OCI-M2 (cell line): ENCODE results near the gene PRXL2B.
"Not testable (repeated sequence)": the region's sequence is repeated elsewhere in the genome, so short reads cannot be mapped to it uniquely, and the experiment has no call there.

ENCODE experiments used
- DNase-seq: peaks from one replicate; lab custom pipeline; 2025; ENCODE audit not compliant: unreplicated experiment; lab: John Stamatoyannopoulos, UW

PRXL2B gene

DNA sequence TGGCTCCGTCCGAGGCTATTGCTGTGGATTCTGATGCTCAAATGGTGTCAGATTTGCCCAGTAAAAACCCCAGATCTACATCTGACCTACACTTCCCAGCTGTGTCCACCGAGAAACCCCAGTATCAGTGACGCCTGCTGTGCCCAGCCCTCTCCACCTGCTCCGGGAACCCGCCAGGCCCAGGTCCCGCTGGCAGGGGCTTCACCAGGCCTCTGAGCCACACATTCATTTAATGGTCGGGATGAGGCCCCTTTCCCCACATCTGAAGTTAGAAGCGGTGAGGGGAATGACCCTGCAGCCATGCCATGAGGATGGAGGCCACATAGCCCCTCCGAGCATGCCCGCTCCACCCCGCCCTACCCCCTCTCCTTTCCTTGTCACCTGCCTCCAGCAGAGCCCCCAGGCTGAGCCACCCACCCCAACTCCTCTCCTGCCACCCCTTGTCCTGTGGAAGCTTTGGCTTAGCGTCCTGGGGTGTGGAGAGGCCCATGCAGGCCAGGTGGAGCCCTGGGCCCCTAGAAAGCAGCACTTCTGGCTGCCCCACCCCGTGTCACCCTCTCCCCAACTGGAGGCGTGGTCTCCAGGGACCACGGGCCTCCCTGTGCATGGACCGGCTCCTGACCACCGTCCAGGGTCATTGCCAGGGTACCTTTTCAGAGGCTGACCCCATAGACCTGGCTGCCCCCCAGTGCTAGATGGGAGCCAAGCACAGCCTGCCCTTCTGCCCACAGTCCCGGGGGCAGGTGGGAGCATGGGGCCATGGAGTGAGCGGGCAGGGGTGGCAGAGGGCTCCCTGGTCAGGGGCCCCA, 22.4 kb upstream of the PRXL2B start:
- no peak for DNase-seq

DNA sequence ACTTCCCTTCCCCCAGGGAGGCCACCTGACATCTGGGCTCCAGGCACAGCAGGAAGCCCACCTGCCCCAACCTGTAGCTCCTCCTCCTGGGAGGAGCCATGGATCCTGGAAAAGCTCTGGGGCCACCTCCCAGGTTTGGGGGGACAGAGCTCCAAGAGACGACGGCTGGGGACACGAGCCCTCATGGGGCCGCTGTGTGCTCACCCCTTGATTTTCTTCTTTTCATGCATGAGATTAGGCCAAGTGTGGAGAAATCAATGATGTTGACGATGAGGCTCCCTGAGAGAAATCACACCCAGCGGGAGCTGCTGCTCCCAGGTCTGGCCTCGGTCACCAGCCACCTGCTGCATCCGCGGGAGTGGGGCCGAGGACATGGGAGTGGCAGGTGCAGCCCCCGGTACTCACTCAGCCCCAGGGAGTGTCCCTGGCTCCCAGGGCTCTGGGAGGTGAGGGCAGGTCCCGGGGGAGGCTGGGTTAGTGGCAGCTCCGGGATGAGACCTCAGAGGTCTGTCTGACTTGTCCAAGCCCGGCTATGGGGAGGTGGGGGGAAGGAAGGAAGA, 21.7 kb upstream of the PRXL2B start:
- no peak for DNase-seq

GRCh38 chr1:2566101-2567045, 20.2 kb upstream of the PRXL2B start:
- no peak for DNase-seq

DNA sequence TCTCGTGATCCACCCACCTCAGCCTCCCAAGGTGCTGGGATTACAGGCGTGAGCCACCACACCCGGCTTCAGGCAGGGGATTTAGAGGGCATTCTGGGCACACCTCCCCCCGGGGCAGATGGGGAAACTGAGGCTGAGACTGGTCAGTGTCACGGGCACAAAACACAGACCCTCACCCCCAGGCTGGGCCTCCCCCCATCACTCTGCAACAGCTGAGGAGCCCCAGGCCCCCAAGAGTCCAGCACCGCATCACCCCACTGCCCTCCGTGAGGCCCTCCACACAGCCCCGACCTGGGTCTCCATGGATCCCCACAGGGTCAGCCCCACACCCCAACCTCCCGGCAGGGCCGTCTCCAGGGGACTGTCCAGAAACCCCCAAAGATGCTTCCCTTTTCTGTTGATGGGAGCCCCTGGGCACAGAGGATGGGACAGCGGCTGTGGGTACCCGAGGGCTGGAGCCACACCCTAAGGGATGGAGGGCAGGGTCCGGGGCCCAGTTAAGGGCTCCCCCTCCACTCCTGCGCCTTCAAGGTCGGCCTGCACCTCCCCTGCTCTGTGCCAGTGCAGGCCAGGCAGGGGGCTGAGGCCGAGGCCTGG, 19.4 kb upstream of the PRXL2B start:
- DNase-seq = no peak

DNA sequence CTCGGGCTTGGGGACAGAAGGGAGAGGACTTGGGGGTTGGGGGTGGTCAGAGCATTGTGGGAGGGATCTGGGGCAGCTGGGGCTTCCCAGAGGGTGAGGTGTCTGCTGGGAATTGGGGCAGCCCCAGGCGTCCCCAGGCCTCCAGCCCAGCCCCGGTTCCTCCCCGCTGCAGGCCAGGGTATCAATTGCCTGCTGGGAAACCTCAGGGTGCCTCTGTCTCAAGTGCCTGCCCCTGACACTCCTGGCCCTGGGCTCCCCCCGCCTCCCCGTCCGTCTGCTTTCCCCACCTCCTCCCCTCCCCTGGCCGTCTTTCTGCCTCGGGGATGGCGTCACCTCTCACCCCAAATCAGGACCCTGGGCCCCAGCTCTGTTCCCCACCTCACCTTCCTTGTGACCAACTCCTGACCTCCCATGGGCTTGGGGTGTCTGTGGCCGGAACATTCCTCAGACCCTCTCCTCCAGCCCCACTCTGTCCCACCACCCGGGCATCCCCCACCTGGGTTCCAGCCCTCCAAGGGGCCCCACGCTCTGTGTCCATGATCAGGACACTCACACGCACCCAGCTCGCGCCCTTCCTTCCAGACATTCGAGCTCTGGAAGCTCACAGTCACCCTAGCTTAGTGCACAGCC, 18.3 kb upstream of the PRXL2B start:
- DNase-seq = not testable (repeated sequence)

- no peak for DNase-seq
These were observed 17.5 kb upstream of the PRXL2B start for GRCh38 chr1:2569060-2569459.

- DNase-seq = not testable (repeated sequence)
These were observed 16.9 kb upstream of the PRXL2B start for GRCh38 chr1:2569703-2570102.

GRCh38 chr1:2570332-2570731, 16.2 kb upstream of the PRXL2B start:
- no peak for DNase-seq

GRCh38 chr1:2571348-2571747, 15.2 kb upstream of the PRXL2B start:
- no peak for DNase-seq

DNA sequence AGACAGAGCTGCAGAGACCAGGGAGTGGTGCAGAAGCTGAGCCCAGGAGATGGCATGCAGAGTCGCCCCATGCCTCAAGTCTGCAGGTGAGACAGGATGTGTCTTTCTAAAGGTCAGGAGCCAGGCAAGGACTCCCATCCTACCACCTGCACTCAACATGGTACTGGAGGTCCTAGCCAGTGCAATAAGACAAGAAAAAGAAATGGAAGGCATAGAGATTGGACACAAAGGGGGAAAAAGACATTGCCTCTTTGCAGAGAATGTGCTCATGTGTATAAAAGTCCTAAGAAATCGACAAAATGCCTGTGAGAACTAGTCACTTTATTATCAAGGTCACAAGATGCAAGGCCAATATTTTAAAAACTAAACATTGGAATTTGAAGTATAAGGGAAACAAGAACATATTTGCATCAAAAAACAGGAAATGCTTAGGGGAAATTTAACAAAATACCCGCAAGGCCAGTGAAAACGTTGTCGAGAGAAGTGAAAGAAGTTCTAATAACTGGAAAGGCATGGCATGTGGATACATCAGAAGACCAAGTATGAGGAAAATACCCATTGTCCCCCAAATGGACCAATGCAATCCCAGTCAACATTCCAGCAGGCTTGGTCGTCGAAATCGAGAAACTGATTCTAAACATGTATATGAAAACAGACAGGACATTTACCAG, 13.2 kb upstream of the PRXL2B start:
- DNase-seq = no peak

DNA sequence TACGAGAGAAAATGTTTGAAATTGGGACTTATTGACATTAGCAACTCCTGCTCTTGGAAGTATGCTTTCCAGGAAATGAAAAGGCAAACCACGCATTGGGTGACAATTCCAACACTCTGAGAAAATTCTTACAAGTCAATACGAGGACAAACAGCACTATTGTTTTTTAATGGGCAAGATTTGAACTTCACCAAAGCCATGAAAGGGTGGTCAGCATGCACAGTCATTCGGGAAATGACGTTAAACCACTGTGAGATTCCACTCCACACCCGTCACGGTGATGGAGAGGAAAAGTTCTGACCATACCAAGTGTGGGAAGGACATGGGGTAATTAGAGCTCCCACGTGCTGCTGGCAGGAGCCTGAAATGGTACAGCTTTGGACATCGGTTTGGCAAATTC, 12.2 kb upstream of the PRXL2B start:
- no peak for DNase-seq

DNA sequence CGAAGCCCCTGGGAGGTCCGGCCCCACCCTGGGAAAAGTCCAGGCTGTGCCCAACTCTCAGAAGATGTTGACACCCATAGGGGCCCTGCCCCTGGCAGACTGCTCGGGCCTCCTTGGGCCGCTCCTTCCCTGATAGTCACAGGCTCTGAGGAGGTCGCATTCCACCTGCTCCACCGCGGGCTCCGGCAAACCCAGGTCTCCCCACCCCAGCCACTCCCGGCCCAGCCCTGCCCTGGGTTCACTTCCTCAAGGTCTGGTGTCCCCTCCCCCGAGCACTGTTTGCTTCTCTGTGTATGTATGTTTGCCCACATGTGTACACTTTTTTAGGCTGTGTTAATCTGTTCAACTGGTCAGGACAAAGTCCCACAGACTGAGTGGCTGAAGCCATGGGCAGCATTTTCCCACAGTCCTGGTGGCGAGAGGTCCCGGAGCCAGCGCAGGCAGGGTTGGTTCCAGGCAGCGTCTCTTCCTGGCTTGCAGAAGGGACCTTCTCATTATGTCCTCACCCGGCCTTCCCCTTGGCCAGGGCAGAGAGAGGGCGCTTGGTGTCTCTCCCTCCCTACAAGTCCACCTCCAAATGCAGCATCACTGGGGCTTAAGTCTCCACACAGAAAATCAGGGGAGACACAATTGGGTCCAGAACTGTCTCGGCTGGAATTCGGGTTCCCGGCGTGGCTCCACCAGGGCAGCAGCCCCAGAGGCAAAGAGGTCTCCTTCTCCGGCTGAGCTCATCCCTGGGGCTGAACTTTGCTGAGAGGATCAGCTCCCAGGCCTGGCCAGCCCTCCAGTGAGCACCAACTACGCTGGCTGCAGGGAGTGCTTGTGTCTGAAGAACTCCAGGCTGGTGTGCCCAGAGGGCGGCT, 10.5 kb upstream of the PRXL2B start:
- DNase-seq = no peak

DNA sequence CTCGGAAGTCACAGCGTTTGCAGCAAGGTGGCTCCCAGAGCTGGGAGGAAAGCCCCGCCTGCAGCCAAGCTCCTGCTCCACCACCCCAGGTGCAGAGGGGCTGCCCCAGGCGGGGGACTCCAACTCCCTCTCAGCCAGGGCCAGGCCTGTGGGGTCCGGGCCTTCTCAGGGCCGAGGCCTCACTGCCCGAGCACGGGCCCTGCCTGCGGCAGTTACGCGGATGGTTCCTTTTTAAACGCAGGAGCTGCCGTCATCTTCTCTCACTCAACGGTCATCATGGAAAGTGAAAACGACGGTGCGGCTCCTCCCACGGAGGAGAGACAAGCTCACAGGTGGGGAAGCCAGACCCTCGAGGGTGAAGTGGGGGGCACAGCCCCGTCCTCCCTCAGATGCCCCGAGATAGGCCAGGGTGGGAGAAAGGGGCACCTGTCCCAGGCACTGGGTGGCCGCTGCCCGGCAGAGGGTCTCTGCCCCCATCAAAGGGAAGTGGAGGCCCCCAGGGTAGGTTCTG, 9.0 kb upstream of the PRXL2B start:
- not testable (repeated sequence) for DNase-seq

DNA sequence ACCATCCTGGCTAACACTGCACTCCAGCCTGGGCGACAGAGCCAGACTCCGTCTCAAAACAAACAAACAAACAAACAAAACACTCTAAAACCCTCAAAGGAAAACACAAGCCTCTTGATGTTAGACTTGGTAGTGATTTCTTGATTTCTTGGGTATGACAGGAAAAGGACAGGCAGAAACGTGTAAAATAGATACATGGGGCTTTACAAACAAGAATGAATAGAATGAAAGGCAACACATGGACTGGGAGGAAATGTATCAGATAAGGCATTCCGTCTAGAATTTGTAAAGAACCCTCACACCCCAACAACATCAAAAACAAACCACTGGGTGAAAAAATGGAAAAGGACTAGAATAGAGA, 7.8 kb upstream of the PRXL2B start:
- DNase-seq = no peak

GRCh38 chr1:2580691-2581090, 5.9 kb upstream of the PRXL2B start:
- DNase-seq = no peak

GRCh38 chr1:2582391-2582790, 4.2 kb upstream of the PRXL2B start:
- DNase-seq = no peak

DNA sequence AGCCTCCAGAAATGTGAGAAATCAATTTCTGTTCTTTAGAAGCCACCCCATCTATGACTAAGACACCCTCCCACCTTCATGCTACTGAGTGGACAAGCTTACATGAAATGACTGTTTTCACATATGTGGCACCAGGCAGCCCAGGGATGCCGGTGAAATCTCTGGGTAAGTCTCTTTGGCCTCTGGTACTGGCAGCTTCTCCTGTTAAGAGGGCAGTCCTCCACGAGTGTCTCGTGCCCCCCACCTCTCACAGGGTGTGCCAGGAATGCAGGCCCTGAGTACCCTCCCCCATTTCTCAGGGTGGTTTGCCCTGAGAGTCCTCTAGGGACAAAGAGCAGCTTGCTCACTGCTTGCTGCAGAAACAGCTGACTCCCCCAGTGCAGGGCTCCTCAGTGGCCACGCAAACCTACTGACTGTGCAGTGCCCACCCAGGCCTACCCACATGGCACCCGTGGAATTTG, 3.2 kb upstream of the PRXL2B start:
- DNase-seq = no peak

DNA sequence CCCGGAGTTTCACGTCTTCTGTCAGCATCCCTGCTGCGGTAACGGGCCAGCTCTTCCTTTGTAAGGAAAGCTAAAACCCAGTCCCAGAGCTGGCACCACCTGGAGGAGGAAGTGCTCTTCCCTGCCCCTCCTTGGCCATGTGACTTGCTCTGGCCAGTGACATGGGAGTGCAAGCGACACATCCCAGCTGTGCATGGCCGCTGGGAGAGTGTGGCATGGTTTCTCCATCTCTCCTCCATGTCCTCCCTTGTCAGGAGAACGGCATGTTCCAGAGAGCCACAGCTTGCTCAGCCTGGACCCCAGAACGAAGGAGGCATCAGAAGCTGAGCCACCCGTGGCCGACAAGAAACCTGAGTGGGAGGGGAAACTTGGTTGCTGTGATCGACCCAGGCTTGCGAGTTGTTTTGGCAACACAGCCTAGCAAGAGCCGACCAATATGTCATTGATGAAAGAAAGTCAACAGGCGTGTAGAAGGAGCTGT, 2.7 kb upstream of the PRXL2B start:
- DNase-seq = no peak

DNA sequence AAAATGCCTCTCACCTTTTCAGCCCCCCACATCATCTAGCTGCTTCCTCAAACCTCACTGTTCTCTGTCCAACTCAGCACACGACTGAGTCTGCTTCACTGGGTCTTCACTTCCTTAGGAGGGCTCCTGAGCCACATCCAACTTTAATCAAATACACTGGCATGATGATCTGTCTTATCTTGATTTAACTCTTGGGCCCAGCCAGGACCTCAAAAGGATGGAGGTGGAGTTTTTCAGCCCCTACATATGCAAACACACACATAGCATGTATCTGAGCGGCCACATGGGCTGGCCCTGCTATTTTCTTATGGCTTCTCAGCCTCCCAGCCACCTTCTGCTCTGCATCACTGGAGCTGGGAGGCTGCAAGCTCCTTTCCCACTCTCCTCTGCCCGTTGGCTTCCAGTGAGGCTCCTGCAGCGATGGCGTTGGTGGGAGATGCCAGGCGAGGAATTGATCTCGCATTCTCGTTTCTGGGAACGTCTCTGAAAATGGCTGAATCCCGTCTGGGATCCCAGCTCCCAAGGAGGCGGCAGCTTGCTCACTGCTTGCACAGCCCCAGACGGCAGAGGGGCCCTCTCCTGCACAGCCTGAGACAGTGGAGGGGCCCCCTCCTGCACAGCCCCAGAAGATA, 1.8 kb upstream of the PRXL2B start:
- no peak for DNase-seq
